Esophagus squamous epithelium (tissue), 4 donors: ENCODE data around the gene IPO11.

Experiments
- POLR2A ChIP-seq, 4 donors: fragments of 450-650 bp; IDR thresholded peaks; one replicate each; pipeline ENCODE4 v1.6.1; 2017; ENCODE audit warnings: antibody characterized with exemption in 4 of 4, mild to moderate bottlenecking in 4 of 4, moderate library complexity in 3 of 4
- TF ChIP-seq, protein P1 (sequence below), 6 experiments: fragments of 450-650 bp in 4 of 6; fragments of 200-600 bp in 2 of 6; sonication (generic) in 2 of 6; IDR thresholded peaks; one replicate each; pipeline ENCODE4 v1.5.1; 2016 to 2019; ENCODE audit warnings: antibody characterized with exemption in 6 of 6, mild to moderate bottlenecking in 4 of 6, moderate library complexity in 4 of 6

DNA sequence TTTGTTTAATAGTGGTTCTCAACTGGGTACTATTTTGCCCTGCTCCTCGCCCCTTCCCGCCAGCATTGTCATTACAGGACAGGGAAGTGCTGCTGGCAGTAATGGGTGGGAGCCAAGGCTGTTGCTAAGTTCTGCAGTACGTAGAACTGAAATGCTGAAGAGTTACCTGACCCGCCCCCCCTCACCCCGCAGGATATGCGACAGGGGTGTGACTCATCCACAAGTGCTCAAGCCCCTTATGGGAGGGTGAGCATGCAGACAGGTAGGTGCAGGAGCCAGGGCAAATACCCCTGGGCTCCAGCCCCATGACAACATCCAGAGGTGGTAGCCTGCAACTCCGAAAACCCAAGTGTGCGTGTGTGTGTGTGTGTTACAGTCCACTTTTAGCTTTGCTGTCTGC is 201.8 kb downstream of the IPO11 start:
- TF ChIP-seq, protein P1, sequence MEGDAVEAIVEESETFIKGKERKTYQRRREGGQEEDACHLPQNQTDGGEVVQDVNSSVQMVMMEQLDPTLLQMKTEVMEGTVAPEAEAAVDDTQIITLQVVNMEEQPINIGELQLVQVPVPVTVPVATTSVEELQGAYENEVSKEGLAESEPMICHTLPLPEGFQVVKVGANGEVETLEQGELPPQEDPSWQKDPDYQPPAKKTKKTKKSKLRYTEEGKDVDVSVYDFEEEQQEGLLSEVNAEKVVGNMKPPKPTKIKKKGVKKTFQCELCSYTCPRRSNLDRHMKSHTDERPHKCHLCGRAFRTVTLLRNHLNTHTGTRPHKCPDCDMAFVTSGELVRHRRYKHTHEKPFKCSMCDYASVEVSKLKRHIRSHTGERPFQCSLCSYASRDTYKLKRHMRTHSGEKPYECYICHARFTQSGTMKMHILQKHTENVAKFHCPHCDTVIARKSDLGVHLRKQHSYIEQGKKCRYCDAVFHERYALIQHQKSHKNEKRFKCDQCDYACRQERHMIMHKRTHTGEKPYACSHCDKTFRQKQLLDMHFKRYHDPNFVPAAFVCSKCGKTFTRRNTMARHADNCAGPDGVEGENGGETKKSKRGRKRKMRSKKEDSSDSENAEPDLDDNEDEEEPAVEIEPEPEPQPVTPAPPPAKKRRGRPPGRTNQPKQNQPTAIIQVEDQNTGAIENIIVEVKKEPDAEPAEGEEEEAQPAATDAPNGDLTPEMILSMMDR (IDR thresholded peaks at IDR 0.05), result no peak
- TF ChIP-seq POLR2A (IDR thresholded peaks at IDR 0.05), result no peak
